ENCODE data around the gene TMEM61.
A peak's percentile ranks its signal among the peaks of the same experiment; 100 is the strongest.
"Not testable (repeated sequence)": the region's sequence is repeated elsewhere in the genome, so short reads cannot be mapped to it uniquely, and the experiment has no call there.

TMEM61 gene

GRCh38 chr1:55018395-55018794 is 38.0 kb downstream of the TMEM61 start:
- no peak overlapping the region for H3K4me2 ChIP-seq (ENCODE audit: low read length)
- H3K4me1 ChIP-seq (ENCODE audit: low read length), result no peaks in the 10 kb centered on the region
- peaks cover 27% of the 10 kb centered on the region for H3K27me3 ChIP-seq (ENCODE audit: low read depth, low read length)
- no peak overlapping the region for H2AFZ ChIP-seq (ENCODE audit: low read depth, low read length)
- H3K9ac ChIP-seq (ENCODE audit: low read length), result no peak overlapping the region
- no peaks in the 10 kb centered on the region for H3K79me2 ChIP-seq (ENCODE audit: low read length)
- H4K20me1 ChIP-seq (ENCODE audit: insufficient read depth, low read length), result no peaks in the 10 kb centered on the region
- no peaks in the 10 kb centered on the region for H3K9me3 ChIP-seq (ENCODE audit: insufficient read depth, low read length)
- no peak overlapping the region for H3K4me3 ChIP-seq (ENCODE audit: low read length)
- no peak overlapping the region for H3K27ac ChIP-seq (ENCODE audit: low read length)
- no peaks in the 10 kb centered on the region for H3K36me3 ChIP-seq (replicated peaks; ENCODE audit: low read depth, low read length)
- TF ChIP-seq EZH2phosphoT487 (IDR thresholded peaks at IDR 0.05; ENCODE audit: low read depth) (no peak), CTCF (IDR thresholded peaks at IDR 0.05; ENCODE audit: low read depth, low read length) (no peak)

GRCh38 chr1:55021942-55022546 is 41.6 kb downstream of the TMEM61 start:
- Histone ChIP-seq H4K20me1 (ENCODE audit: insufficient read depth, low read length) (no peaks in the 10 kb centered on the region), H3K9me3 (ENCODE audit: insufficient read depth, low read length) (no peaks in the 10 kb centered on the region), H3K4me2 (ENCODE audit: low read length) (no peak overlapping the region), H3K27ac (ENCODE audit: low read length) (no peak overlapping the region), H3K4me1 (ENCODE audit: low read length) (no peaks in the 10 kb centered on the region), H3K9ac (ENCODE audit: low read length) (no peak overlapping the region), H3K27me3 (ENCODE audit: low read depth, low read length) (peaks cover 4% of the 10 kb centered on the region; the same call in 1 of the 2 replicates), H3K79me2 (ENCODE audit: low read length) (no peaks in the 10 kb centered on the region), H3K36me3 (replicated peaks; ENCODE audit: low read depth, low read length) (no peaks in the 10 kb centered on the region), H2AFZ (ENCODE audit: low read depth, low read length) (peak overlapping the region; percentile 98), H3K4me3 (ENCODE audit: low read length) (no peak overlapping the region)
- TF ChIP-seq EZH2phosphoT487 (IDR thresholded peaks at IDR 0.05; ENCODE audit: low read depth) (no peak), CTCF (IDR thresholded peaks at IDR 0.05; ENCODE audit: low read depth, low read length) (peak; percentile 69)

GRCh38 chr1:55024163-55024562 is 43.7 kb downstream of the TMEM61 start:
- not testable (repeated sequence) for H3K4me1 ChIP-seq (ENCODE audit: low read length); H3K79me2 ChIP-seq (ENCODE audit: low read length); H3K27ac ChIP-seq (ENCODE audit: low read length); H4K20me1 ChIP-seq (ENCODE audit: insufficient read depth, low read length); H3K4me2 ChIP-seq (ENCODE audit: low read length); H2AFZ ChIP-seq (ENCODE audit: low read depth, low read length); H3K36me3 ChIP-seq (replicated peaks; ENCODE audit: low read depth, low read length); H3K9me3 ChIP-seq (ENCODE audit: insufficient read depth, low read length); H3K4me3 ChIP-seq (ENCODE audit: low read length); H3K9ac ChIP-seq (ENCODE audit: low read length); H3K27me3 ChIP-seq (ENCODE audit: low read depth, low read length)

- not testable (repeated sequence) for H2AFZ ChIP-seq (ENCODE audit: low read depth, low read length); H3K36me3 ChIP-seq (replicated peaks; ENCODE audit: low read depth, low read length); H3K4me2 ChIP-seq (ENCODE audit: low read length); H3K79me2 ChIP-seq (ENCODE audit: low read length); H3K9ac ChIP-seq (ENCODE audit: low read length); H3K9me3 ChIP-seq (ENCODE audit: insufficient read depth, low read length); H3K4me1 ChIP-seq (ENCODE audit: low read length); H3K4me3 ChIP-seq (ENCODE audit: low read length); H3K27ac ChIP-seq (ENCODE audit: low read length); H4K20me1 ChIP-seq (ENCODE audit: insufficient read depth, low read length); H3K27me3 ChIP-seq (ENCODE audit: low read depth, low read length)
Measured at GRCh38 chr1:55026682-55027081, 46.3 kb downstream of the TMEM61 start.

- H3K9me3 ChIP-seq (ENCODE audit: insufficient read depth, low read length); H4K20me1 ChIP-seq (ENCODE audit: insufficient read depth, low read length); H3K9ac ChIP-seq (ENCODE audit: low read length); H3K36me3 ChIP-seq (replicated peaks; ENCODE audit: low read depth, low read length); H3K4me2 ChIP-seq (ENCODE audit: low read length); H3K27ac ChIP-seq (ENCODE audit: low read length); H3K4me3 ChIP-seq (ENCODE audit: low read length); H3K27me3 ChIP-seq (ENCODE audit: low read depth, low read length); H2AFZ ChIP-seq (ENCODE audit: low read depth, low read length); H3K79me2 ChIP-seq (ENCODE audit: low read length); H3K4me1 ChIP-seq (ENCODE audit: low read length): not testable (repeated sequence)
Measured at GRCh38 chr1:55031098-55031497, 50.7 kb downstream of the TMEM61 start.

All from OCI-LY3 (cell line).